ENCODE results near the gene MICALL1. TPM values are rescaled to one million over a fixed set of nuclear protein-coding genes. Genes with fewer than 3 reads are reported as not detected.
"Not testable (repeated sequence)": the region's sequence is repeated elsewhere in the genome, so short reads cannot be mapped to it uniquely, and the experiment has no call there.

Gene MICALL1
- polyA plus RNA-seq, 3 donors from 2014 or later = 1.3 to 5.8 (median 2.1) TPM

GRCh38 chr22:37943825-37944198, 37.7 kb downstream of the MICALL1 start:
- Mint-ChIP-seq H3K27me3 (ENCODE audit: low read depth in 3 of 3) (peaks cover 0 to 2% (median 0%) of the 10 kb centered on the region in 3 donors), H3K36me3 (peaks cover 0 to 18% (median 0%) of the 10 kb centered on the region in 3 donors), H3K4me1 (no peaks in the 10 kb centered on the region), H3K9me3 (no peaks in the 10 kb centered on the region), H3K27ac (no peak overlapping the region), H3K4me3 (no peak overlapping the region)
- DNase-seq = no peak

GRCh38 chr22:37944423-37944822, 38.3 kb downstream of the MICALL1 start:
- H3K27ac Mint-ChIP-seq; DNase-seq; H3K4me3 Mint-ChIP-seq; H3K9me3 Mint-ChIP-seq; H3K4me1 Mint-ChIP-seq; H3K27me3 Mint-ChIP-seq (ENCODE audit: low read depth in 3 of 3): not testable (repeated sequence)
- H3K36me3 Mint-ChIP-seq = peaks cover 0 to 18% (median 0%) of the 10 kb centered on the region in 3 donors

- H3K4me3 Mint-ChIP-seq; H3K27ac Mint-ChIP-seq; H3K27me3 Mint-ChIP-seq (ENCODE audit: low read depth in 3 of 3); H3K9me3 Mint-ChIP-seq; H3K36me3 Mint-ChIP-seq; H3K4me1 Mint-ChIP-seq; DNase-seq: not testable (repeated sequence)
Measured at GRCh38 chr22:37947142-37947795, 41.2 kb downstream of the MICALL1 start.

- no peak overlapping the region for H3K27ac Mint-ChIP-seq
- peaks cover 27 to 28% of the 10 kb centered on the region in 2 donors for H3K4me1 Mint-ChIP-seq
- H3K27me3 Mint-ChIP-seq (ENCODE audit: low read depth in 3 of 3) = peaks cover 12 to 21% (median 13%) of the 10 kb centered on the region in 3 donors
- H3K9me3 Mint-ChIP-seq = no peaks in the 10 kb centered on the region
- no peak for DNase-seq
- peak overlapping the region in 1 of 5 donors; percentile 13 for H3K4me3 Mint-ChIP-seq
- no peaks in the 10 kb centered on the region for H3K36me3 Mint-ChIP-seq
Measured at GRCh38 chr22:37951305-37951704, 45.2 kb downstream of the MICALL1 start.

GRCh38 chr22:37952629-37953028, 46.5 kb downstream of the MICALL1 start:
- Mint-ChIP-seq H3K36me3 (peaks cover 9 to 11% (median 11%) of the 10 kb centered on the region in 3 donors), H3K27ac (peak overlapping the region in 2 of 6 donors; percentile 25 to 95), H3K27me3 (ENCODE audit: low read depth in 3 of 3) (peaks cover 12 to 19% (median 16%) of the 10 kb centered on the region in 3 donors), H3K4me3 (peak overlapping the region; percentile 99 to 100 (median 100)), H3K4me1 (peaks cover 31 to 39% of the 10 kb centered on the region in 2 donors)
- not testable (repeated sequence) for DNase-seq, H3K9me3 Mint-ChIP-seq

GRCh38 chr22:37953062-37953436, 47.0 kb downstream of the MICALL1 start:
- Mint-ChIP-seq H3K4me3 (peak overlapping the region; percentile 99 to 100 (median 100)), H3K36me3 (peaks cover 9 to 14% (median 14%) of the 10 kb centered on the region in 3 donors), H3K4me1 (peaks cover 34 to 43% of the 10 kb centered on the region in 2 donors), H3K27ac (peak overlapping the region; percentile 90 to 99 (median 96)), H3K9me3 (no peaks in the 10 kb centered on the region), H3K27me3 (ENCODE audit: low read depth in 3 of 3) (peaks cover 12 to 19% (median 16%) of the 10 kb centered on the region in 3 donors)
- DNase-seq = no peak

- peaks cover 12 to 19% (median 17%) of the 10 kb centered on the region in 3 donors for H3K27me3 Mint-ChIP-seq (ENCODE audit: low read depth in 3 of 3)
- no peaks in the 10 kb centered on the region for H3K9me3 Mint-ChIP-seq
- peaks cover 12 to 18% (median 17%) of the 10 kb centered on the region in 3 donors for H3K36me3 Mint-ChIP-seq
- H3K4me1 Mint-ChIP-seq = peaks cover 34 to 47% of the 10 kb centered on the region in 2 donors
- peak within 1 kb of the TSS; percentile 99 to 100 (median 100) for H3K4me3 Mint-ChIP-seq
- DNase-seq = peak; percentile 95 to 97 (median 96)
- peak within 1 kb of the TSS; percentile 90 to 99 (median 96) for H3K27ac Mint-ChIP-seq
Measured at GRCh38 chr22:37953437-37954179, 47.5 kb downstream of the MICALL1 start, which contains the start of the genes C22orf23 and POLR2F. TSS of gene C22orf23 (minus strand) at chr22:37953601. CDS start at chr22:37953149, 452 bp downstream. TSS of gene POLR2F (plus strand) at chr22:37953699. CDS start at chr22:37953788, 89 bp downstream.

- Mint-ChIP-seq H3K9me3 (no peaks in the 10 kb centered on the region), H3K36me3 (peaks cover 23 to 28% (median 26%) of the 10 kb centered on the region in 3 donors), H3K4me1 (peaks cover 34 to 56% of the 10 kb centered on the region in 2 donors), H3K27ac (peak overlapping the region in 4 of 6 donors; percentile 2 to 62 (median 38)), H3K27me3 (ENCODE audit: low read depth in 3 of 3) (peaks cover 12 to 19% (median 17%) of the 10 kb centered on the region in 3 donors), H3K4me3 (peak overlapping the region; percentile 99 to 100 (median 100))
- DNase-seq = no peak
Measured at GRCh38 chr22:37954686-37955085, 48.6 kb downstream of the MICALL1 start.

- H3K4me1 Mint-ChIP-seq = peaks cover 34 to 56% of the 10 kb centered on the region in 2 donors
- not testable (repeated sequence) for H3K4me3 Mint-ChIP-seq, DNase-seq, H3K9me3 Mint-ChIP-seq, H3K27ac Mint-ChIP-seq
- peaks cover 12 to 19% (median 17%) of the 10 kb centered on the region in 3 donors for H3K27me3 Mint-ChIP-seq (ENCODE audit: low read depth in 3 of 3)
- H3K36me3 Mint-ChIP-seq = peaks cover 23 to 31% (median 26%) of the 10 kb centered on the region in 3 donors
Measured at GRCh38 chr22:37955825-37956397, 49.8 kb downstream of the MICALL1 start.

- no peak overlapping the region for H3K4me3 Mint-ChIP-seq
- peak overlapping the region in 1 of 6 donors; percentile 36 for H3K27ac Mint-ChIP-seq
- H3K36me3 Mint-ChIP-seq = peaks cover 32 to 41% (median 35%) of the 10 kb centered on the region in 3 donors
- H3K27me3 Mint-ChIP-seq (ENCODE audit: low read depth in 3 of 3) = peaks cover 9 to 17% (median 15%) of the 10 kb centered on the region in 3 donors
- DNase-seq = no peak
- no peaks in the 10 kb centered on the region for H3K9me3 Mint-ChIP-seq
- H3K4me1 Mint-ChIP-seq = peaks cover 34 to 56% of the 10 kb centered on the region in 2 donors
Measured at GRCh38 chr22:37957232-37957631, 51.1 kb downstream of the MICALL1 start.

GRCh38 chr22:37959231-37959825, 53.2 kb downstream of the MICALL1 start:
- peaks cover 33 to 43% (median 35%) of the 10 kb centered on the region in 3 donors for H3K36me3 Mint-ChIP-seq
- DNase-seq = no peak
- H3K4me3 Mint-ChIP-seq = no peak overlapping the region
- peak overlapping the region in 1 of 6 donors; percentile 53 for H3K27ac Mint-ChIP-seq
- H3K4me1 Mint-ChIP-seq = peaks cover 16 to 44% of the 10 kb centered on the region in 2 donors
- H3K27me3 Mint-ChIP-seq (ENCODE audit: low read depth in 3 of 3) = peaks cover 0 to 11% (median 0%) of the 10 kb centered on the region in 3 donors
- no peaks in the 10 kb centered on the region for H3K9me3 Mint-ChIP-seq

GRCh38 chr22:37961062-37961461, 55.0 kb downstream of the MICALL1 start:
- H3K36me3 Mint-ChIP-seq = peaks cover 33 to 46% (median 38%) of the 10 kb centered on the region in 3 donors
- no peak overlapping the region for H3K4me3 Mint-ChIP-seq
- no peak for DNase-seq
- H3K9me3 Mint-ChIP-seq = no peaks in the 10 kb centered on the region
- peaks cover 11 to 45% of the 10 kb centered on the region in 2 donors for H3K4me1 Mint-ChIP-seq
- peak overlapping the region in 1 of 6 donors; percentile 55 for H3K27ac Mint-ChIP-seq
- H3K27me3 Mint-ChIP-seq (ENCODE audit: low read depth in 3 of 3) = peaks cover 0 to 4% (median 0%) of the 10 kb centered on the region in 3 donors

GRCh38 chr22:37965940-37966664, 60.0 kb downstream of the MICALL1 start:
- DNase-seq = no peak
- Mint-ChIP-seq H3K4me3 (no peak overlapping the region), H3K4me1 (peaks cover 6 to 15% of the 10 kb centered on the region in 2 donors), H3K9me3 (no peaks in the 10 kb centered on the region), H3K27me3 (ENCODE audit: low read depth in 3 of 3) (no peaks in the 10 kb centered on the region), H3K36me3 (peaks cover 24 to 36% (median 27%) of the 10 kb centered on the region in 3 donors), H3K27ac (no peak overlapping the region)
